GM12874 (cell line): Measurements from ENCODE around the gene TGFB1.

Experiments used
- CTCF ChIP-seq: IDR thresholded peaks from 2 replicates; pipeline ENCODE4 v1.5.1; 2011; ENCODE audit warnings: low read depth, mild to moderate bottlenecking, control low read depth, low read length, moderate library complexity; ENCODE audit not compliant: insufficient read depth

TGFB1 gene

DNA sequence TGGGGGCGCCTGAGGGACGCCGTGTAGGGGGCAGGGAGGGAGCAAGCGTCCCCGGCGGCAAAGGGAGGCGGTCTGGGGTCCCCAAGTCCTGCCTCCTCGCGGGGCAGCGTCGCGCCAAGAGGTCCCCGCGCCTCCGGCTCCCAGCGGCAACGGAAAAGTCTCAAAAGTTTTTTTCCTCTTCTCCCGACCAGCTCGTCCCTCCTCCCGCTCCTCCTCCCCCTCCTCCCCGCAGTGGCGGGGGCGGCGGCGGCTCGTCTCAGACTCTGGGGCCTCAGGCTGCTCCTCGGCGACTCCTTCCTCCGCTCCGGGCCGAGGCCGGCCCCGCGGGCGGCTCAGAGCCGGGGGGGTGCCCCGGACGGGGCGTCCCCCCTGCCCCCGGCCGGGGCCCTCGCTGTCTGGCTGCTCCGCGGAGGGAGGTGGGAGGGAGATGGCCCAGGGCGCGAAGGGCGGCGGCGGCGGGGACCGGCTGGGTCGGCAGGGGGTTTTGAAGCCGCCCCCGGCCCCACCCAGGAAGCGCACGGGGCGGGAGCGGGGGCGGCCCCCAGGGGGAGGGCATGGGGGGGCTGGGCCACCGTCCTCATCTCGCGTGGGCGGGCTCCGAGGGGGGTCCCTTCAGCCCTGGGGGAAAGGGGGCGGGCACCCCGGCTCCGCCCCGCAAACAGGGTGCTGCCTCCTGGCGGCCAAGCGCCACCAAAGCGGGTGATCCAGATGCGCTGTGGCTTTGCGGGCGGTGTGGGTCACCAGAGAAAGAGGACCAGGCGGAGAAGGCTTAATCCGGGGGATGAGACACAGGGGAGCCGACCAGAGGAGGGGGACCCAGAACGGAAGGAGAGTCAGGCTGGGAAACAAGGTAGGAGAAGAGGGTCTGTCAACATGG, at the start of gene TGFB1:
TSS of gene TGFB1 (minus strand) at position 457 of the 877 bp plus-strand sequence. CDS start 878 bp downstream, outside the sequence.
- TF ChIP-seq CTCF, result peak; percentile 92

GRCh38 chr19:41402010-41402409, 48.3 kb upstream of the TGFB1 start:
- no peak for TF ChIP-seq CTCF

DNA sequence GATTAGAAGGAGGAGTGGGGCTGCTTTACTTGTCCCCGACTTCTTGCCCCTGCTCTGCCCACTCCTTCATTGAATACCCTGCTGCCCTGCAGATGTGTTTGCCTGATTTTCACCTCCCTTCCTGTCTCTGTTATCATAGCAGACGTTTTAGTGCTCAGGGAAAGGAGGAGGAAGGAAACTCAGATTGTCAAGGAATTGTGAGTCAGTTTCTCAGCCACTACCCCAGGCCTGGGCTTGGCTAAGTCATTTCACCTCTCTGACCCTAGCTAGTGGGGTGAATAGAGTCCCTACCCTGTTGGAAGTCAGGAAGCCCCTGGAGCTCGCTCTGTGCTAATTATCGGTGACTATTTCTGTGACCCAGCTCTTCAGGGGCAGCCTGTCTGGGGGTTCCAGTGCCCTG, 47.8 kb upstream of the TGFB1 start:
- TF ChIP-seq CTCF, result no peak

- no peak for TF ChIP-seq CTCF
Measured at GRCh38 chr19:41399525-41399924, 45.8 kb upstream of the TGFB1 start.

DNA sequence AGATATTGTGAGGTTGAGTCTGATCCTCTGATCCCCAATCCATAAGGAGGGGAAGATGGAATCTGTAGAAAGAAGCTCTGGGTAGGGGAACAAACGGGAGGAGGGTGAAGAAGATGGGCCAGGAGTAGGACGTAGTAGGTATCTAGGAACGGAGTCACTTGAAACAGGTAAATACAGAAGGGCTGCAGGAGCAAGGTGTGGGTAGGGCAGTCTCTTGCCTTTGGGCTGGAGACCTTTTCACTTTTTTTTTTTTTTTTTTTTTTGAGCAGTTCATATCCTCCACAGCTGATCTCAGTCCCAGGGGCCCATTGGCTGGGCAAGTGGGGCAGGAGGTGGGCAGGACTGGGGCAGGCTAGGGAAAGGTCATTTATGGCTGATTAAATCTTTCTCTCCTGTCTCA, 45.4 kb upstream of the TGFB1 start:
- TF ChIP-seq CTCF, result no peak

GRCh38 chr19:41398598-41398997, 44.9 kb upstream of the TGFB1 start:
- no peak for TF ChIP-seq CTCF

GRCh38 chr19:41398050-41398418, 44.3 kb upstream of the TGFB1 start:
- TF ChIP-seq CTCF, result no peak
